ENCODE data around the gene EIF4G3.

- no peak for TF ChIP-seq ISL1 (CRISPR knock-in tag; IDR thresholded peaks at IDR 0.05)
- TF ChIP-seq ZC3H10 (CRISPR knock-in tag; IDR thresholded peaks at IDR 0.05) = no peak
- no peak for TF ChIP-seq ZNF70 (CRISPR knock-in tag; IDR thresholded peaks at IDR 0.05)
- no peak for TF ChIP-seq CSRNP3 (CRISPR knock-in tag; IDR thresholded peaks at IDR 0.05)
- TF ChIP-seq, protein P1, sequence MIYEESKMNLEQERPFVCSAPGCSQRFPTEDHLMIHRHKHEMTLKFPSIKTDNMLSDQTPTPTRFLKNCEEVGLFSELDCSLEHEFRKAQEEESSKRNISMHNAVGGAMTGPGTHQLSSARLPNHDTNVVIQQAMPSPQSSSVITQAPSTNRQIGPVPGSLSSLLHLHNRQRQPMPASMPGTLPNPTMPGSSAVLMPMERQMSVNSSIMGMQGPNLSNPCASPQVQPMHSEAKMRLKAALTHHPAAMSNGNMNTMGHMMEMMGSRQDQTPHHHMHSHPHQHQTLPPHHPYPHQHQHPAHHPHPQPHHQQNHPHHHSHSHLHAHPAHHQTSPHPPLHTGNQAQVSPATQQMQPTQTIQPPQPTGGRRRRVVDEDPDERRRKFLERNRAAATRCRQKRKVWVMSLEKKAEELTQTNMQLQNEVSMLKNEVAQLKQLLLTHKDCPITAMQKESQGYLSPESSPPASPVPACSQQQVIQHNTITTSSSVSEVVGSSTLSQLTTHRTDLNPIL (CRISPR knock-in tag; IDR thresholded peaks at IDR 0.05; ENCODE audit: low read depth) = no peak
- no peak for TF ChIP-seq ZFP30 (CRISPR knock-in tag; IDR thresholded peaks at IDR 0.05)
- no peak for TF ChIP-seq TOX (CRISPR knock-in tag; IDR thresholded peaks at IDR 0.05; ENCODE audit: borderline replicate concordance)
Observed at GRCh38 chr1:21089299-21089698, 87.4 kb downstream of the EIF4G3 start.
